ENCODE results near the gene ZSCAN22. TPM values are rescaled to one million over a fixed set of nuclear protein-coding genes. Genes with fewer than 3 reads are reported as not detected.
A peak's percentile ranks its signal among the peaks of the same experiment; 100 is the strongest.

Gene ZSCAN22
- total and polyA plus RNA-seq, 2 donors (not counting 1 experiment from before 2014, with no cell fraction given), result 2.8 to 7.1 TPM

- ChIA-PET POLR2A (interaction anchor here (1.4 kb wide), 1 partner anchor 9 kb away, joined by 7 read pairs; no protein-coding TSS in a partner anchor), CTCF (no interaction called here)
- H3K27me3 ChIP-seq (replicated peaks in 1 of 4; ENCODE audit: control extremely low read depth in 1 of 4, control insufficient read depth in 3 of 4, insufficient read depth in 4 of 4, low read length in 3 of 4), result peaks cover 0 to 19% (median 6%) of the 10 kb centered on the region in 4 experiments
- Mint-ChIP-seq H3K27ac (no peak overlapping the region), H3K9me3 (ENCODE audit: insufficient read depth) (no peaks in the 10 kb centered on the region), H3K4me1 (peaks cover 16% of the 10 kb centered on the region), H3K4me3 (peak overlapping the region; percentile 57), H3K27me3 (peaks cover 3% of the 10 kb centered on the region)
- peak; percentile 54 for ATAC-seq (ENCODE audit: low read depth)
- H3K4me2 ChIP-seq (replicated peaks; ENCODE audit: low read depth, low read length, poor library complexity, severe bottlenecking), result peak overlapping the region; percentile 79
- no peaks in the 10 kb centered on the region for H3K36me3 ChIP-seq (replicated peaks in 1 of 2; ENCODE audit: control extremely low read depth in 1 of 2, control insufficient read depth in 1 of 2, extremely low read depth in 1 of 2, insufficient read depth in 2 of 2, low read length in 1 of 2)
- TF ChIP-seq EZH2 (IDR thresholded peaks at IDR 0.05; ENCODE audit: borderline replicate concordance, insufficient read depth, low read depth, low read length, poor library complexity, severe bottlenecking), result no peak
- TF ChIP-seq, protein P1, sequence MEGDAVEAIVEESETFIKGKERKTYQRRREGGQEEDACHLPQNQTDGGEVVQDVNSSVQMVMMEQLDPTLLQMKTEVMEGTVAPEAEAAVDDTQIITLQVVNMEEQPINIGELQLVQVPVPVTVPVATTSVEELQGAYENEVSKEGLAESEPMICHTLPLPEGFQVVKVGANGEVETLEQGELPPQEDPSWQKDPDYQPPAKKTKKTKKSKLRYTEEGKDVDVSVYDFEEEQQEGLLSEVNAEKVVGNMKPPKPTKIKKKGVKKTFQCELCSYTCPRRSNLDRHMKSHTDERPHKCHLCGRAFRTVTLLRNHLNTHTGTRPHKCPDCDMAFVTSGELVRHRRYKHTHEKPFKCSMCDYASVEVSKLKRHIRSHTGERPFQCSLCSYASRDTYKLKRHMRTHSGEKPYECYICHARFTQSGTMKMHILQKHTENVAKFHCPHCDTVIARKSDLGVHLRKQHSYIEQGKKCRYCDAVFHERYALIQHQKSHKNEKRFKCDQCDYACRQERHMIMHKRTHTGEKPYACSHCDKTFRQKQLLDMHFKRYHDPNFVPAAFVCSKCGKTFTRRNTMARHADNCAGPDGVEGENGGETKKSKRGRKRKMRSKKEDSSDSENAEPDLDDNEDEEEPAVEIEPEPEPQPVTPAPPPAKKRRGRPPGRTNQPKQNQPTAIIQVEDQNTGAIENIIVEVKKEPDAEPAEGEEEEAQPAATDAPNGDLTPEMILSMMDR (IDR thresholded peaks at IDR 0.05), result no peak
- H4K20me1 ChIP-seq (ENCODE audit: control insufficient read depth, insufficient read depth, low read length, poor library complexity, severe bottlenecking), result no peaks in the 10 kb centered on the region
- peak overlapping the region; percentile 39 for H3K9ac ChIP-seq (ENCODE audit: low read length)
- H3K4me1 ChIP-seq (ENCODE audit: control insufficient read depth in 2 of 2, insufficient read depth in 2 of 2, low read length in 2 of 2), result peaks cover 14 to 22% of the 10 kb centered on the region in 2 donors
- no peaks in the 10 kb centered on the region for H3K79me2 ChIP-seq (ENCODE audit: control insufficient read depth, insufficient read depth, low read length)
- H3K4me3 ChIP-seq (ENCODE audit: control extremely low read depth in 1 of 5, extremely low read depth in 1 of 5, insufficient read depth in 1 of 5, low read depth in 2 of 5, low read length in 4 of 5), result peak overlapping the region in 4 of 5 experiments; percentile 32 to 43 (median 39)
- intact Hi-C loops (cut with micrococcal nuclease), result no loop called here
- WGBS (ENCODE audit: insufficient coverage), result 14% methylated on average over 94 of the region's 94 CpGs
- H3K27ac ChIP-seq (ENCODE audit: low read length in 2 of 2), result no peak overlapping the region
- peak; percentile 62 for DNase-seq
- peak overlapping the region; percentile 54 for H2AFZ ChIP-seq (ENCODE audit: insufficient read depth, low read depth, low read length, poor library complexity, severe bottlenecking)
- peaks cover 0 to 14% (median 0%) of the 10 kb centered on the region in 3 donors for H3K9me3 ChIP-seq (ENCODE audit: control extremely low read depth in 1 of 3, control insufficient read depth in 2 of 3, insufficient read depth in 1 of 3, low read length in 2 of 3)
Observed at GRCh38 chr19:58355908-58356765, 29.3 kb downstream of the ZSCAN22 start.

All from B cell (primary cell).